Pancreas (tissue), 10 donors: ENCODE data around the gene ADK. TPM values are rescaled to one million over a fixed set of nuclear protein-coding genes. Genes with fewer than 3 reads are reported as not detected.

ENCODE experiments used
- ATAC-seq, 4 donors: fragments of 200-7000 bp; cut with Tn5 transposase; one replicate each; pipeline versions ENCODE4 v1.8.0 to v1.9.1; 2020; ENCODE audit warnings: mild to moderate bottlenecking in 4 of 4, moderate library complexity in 4 of 4
- DNase-seq, 6 donors: peaks; one replicate each; pipeline ENCODE4 v3.0.0-alpha.2; 2020
- FAIRE-seq: peaks from 2 replicates; lab custom pipeline; 2012; peaks lifted over from hg19 to GRCh38; lab: Jason Lieb, UNC
- H3K27ac ChIP-seq, 4 donors: fragments of 200-600 bp; sonication (generic); 1 replicate in 3 of 4; 2 replicates in 1 of 4; pipeline versions ENCODE4 v1.5.0 to v1.8.0; 2020
- H3K27me3 ChIP-seq, 4 donors: fragments of 200-600 bp; one replicate each; pipeline ENCODE4 v1.8.0; 2021
- H3K36me3 ChIP-seq, 3 donors: fragments of 200-600 bp; sonication (generic) in 1 of 3; one replicate each; pipeline versions ENCODE4 v1.5.0 to v1.8.0; 2020 to 2021
- H3K4me1 ChIP-seq, 3 donors: fragments of 200-600 bp; one replicate each; pipeline ENCODE4 v1.8.0; 2021
- H3K4me3 ChIP-seq, 4 donors: fragments of 200-600 bp; sonication (generic) in 2 of 4; one replicate each; pipeline versions ENCODE4 v1.5.0 to v1.8.0; 2020 to 2021
- H3K9me3 ChIP-seq, 4 donors: fragments of 200-600 bp; one replicate each; pipeline ENCODE4 v1.8.0; 2021
- CTCF ChIP-seq, 4 donors: fragments of 200-600 bp; sonication (generic) in 3 of 4; IDR thresholded peaks; one replicate each; pipeline versions ENCODE4 v1.5.0 to v1.8.0; 2021; ENCODE audit warnings: antibody characterized with exemption in 4 of 4
- WGBS, 2 donors: extraction: QIAGEN DNeasy Blood & Tissue Kit; methylation state at CpG; one replicate each; pipeline ENCODE4 v1.1.7; 2013; 5-methylcytosine and 5-hydroxymethylcytosine counted together
- intact Hi-C, 3 donors: fragments of 100-400 bp; cut with DNase I; formaldehyde crosslinking; loops; one replicate each; pipeline versions ENCODE4 v1.11.1 to v1.14.2; 2022
- polyA plus RNA-seq, 2 donors: library from polyadenylated mRNA; stranded (reverse); fragments of 200-250 nt; gene quantifications; one replicate each; pipeline ENCODE4 v1.2.3, GENCODE V29; 2013
- total RNA-seq, 6 donors: library from RNA; stranded (reverse); fragmentation: NEBNext Ultra II Directional in 4 of 6; extraction: Animal tissue kit (Norgen Biotek cat#: 25700) in 4 of 6; gene quantifications; one replicate each; pipeline versions ENCODE4 v1.2.1 to v1.2.4, GENCODE V29; 2021 to 2023
- donor health status: healthy with polysubstance abuse.
- donor health status: DM: no; HTN: no; CAD: no; lungs with moderate emphysema.
- donor health status: DM: no; HTN: no; CAD: no.
- donor health status: control.
- donor health status: control.
- donor health status: Bipolar disorder and iron deficiency.
- donor health status: DM: yes; HTN: yes; CAD: no.
- donor health status: DM: no; HTN: no; CAD: no.
- donor health status: DM: no; HTN: no; CAD: no.
- donor health status: DM: yes; HTN: yes; CAD: no.

The ADK gene
- total and polyA plus RNA-seq, 8 donors = 6.5 to 17.3 (median 13.4) TPM

- H3K27ac ChIP-seq = no peak overlapping the region
- FAIRE-seq (no peak), DNase-seq (no peak), ATAC-seq (no peak)
- WGBS, 2 donors = 80 to 98% methylated on average over 3 of the region's 3 CpGs
- H3K27me3 ChIP-seq = no peaks in the 10 kb centered on the region
- TF ChIP-seq CTCF (IDR thresholded peaks at IDR 0.05) = no peak
- H3K9me3 ChIP-seq = no peaks in the 10 kb centered on the region
- no peaks in the 10 kb centered on the region for H3K36me3 ChIP-seq
- H3K4me3 ChIP-seq = no peak overlapping the region
- no peaks in the 10 kb centered on the region for H3K4me1 ChIP-seq
- intact Hi-C loops = no loop called here
Observed at GRCh38 chr10:74671716-74672115, 520.7 kb downstream of the ADK start.

GRCh38 chr10:74672430-74673165, 521.6 kb downstream of the ADK start:
- FAIRE-seq (no peak), ATAC-seq (no peak), DNase-seq (no peak)
- intact Hi-C loops = no loop called here
- H3K27ac ChIP-seq = no peak overlapping the region
- no peaks in the 10 kb centered on the region for H3K9me3 ChIP-seq
- H3K27me3 ChIP-seq = no peaks in the 10 kb centered on the region
- no peaks in the 10 kb centered on the region for H3K4me1 ChIP-seq
- no peak overlapping the region for H3K4me3 ChIP-seq
- no peak for TF ChIP-seq CTCF (IDR thresholded peaks at IDR 0.05)
- H3K36me3 ChIP-seq = no peaks in the 10 kb centered on the region

- Histone ChIP-seq H3K36me3 (no peaks in the 10 kb centered on the region), H3K27me3 (no peaks in the 10 kb centered on the region), H3K4me1 (peaks cover 0 to 7% (median 0%) of the 10 kb centered on the region in 3 donors), H3K9me3 (no peaks in the 10 kb centered on the region), H3K4me3 (no peak overlapping the region), H3K27ac (no peak overlapping the region)
- ATAC-seq (no peak), DNase-seq (no peak), FAIRE-seq (no peak)
- TF ChIP-seq CTCF (IDR thresholded peaks at IDR 0.05) = no peak
- intact Hi-C loops = no loop called here
- 96 to 100% methylated on average over 1 of the region's 1 CpG for WGBS, 2 donors
Observed at GRCh38 chr10:74674927-74675326, 523.9 kb downstream of the ADK start.

GRCh38 chr10:74675484-74675883, 524.5 kb downstream of the ADK start:
- intact Hi-C loops = no loop called here
- Histone ChIP-seq H3K4me3 (no peak overlapping the region), H3K36me3 (no peaks in the 10 kb centered on the region), H3K9me3 (no peaks in the 10 kb centered on the region), H3K4me1 (peaks cover 0 to 7% (median 0%) of the 10 kb centered on the region in 3 donors), H3K27me3 (no peaks in the 10 kb centered on the region), H3K27ac (no peak overlapping the region)
- no peak for DNase-seq
- no peak for FAIRE-seq
- no peak for TF ChIP-seq CTCF (IDR thresholded peaks at IDR 0.05)
- ATAC-seq = no peak

- Histone ChIP-seq H3K9me3 (no peaks in the 10 kb centered on the region), H3K36me3 (no peaks in the 10 kb centered on the region), H3K4me1 (peaks cover 0 to 8% (median 4%) of the 10 kb centered on the region in 3 donors), H3K27me3 (no peaks in the 10 kb centered on the region), H3K27ac (no peak overlapping the region), H3K4me3 (no peak overlapping the region)
- ATAC-seq (no peak), DNase-seq (no peak), FAIRE-seq (no peak)
- no peak for TF ChIP-seq CTCF (IDR thresholded peaks at IDR 0.05)
- WGBS, 2 donors = 100% methylated on average over 1 of the region's 1 CpG
- intact Hi-C loops = no loop called here
Observed at GRCh38 chr10:74677951-74678350, 526.9 kb downstream of the ADK start.
